Left cardiac atrium (tissue), 4 donors: Measurements from ENCODE around the gene ZNF491. TPM values are rescaled to one million over a fixed set of nuclear protein-coding genes. Genes with fewer than 3 reads are reported as not detected.
"Not testable (repeated sequence)": the region's sequence is repeated elsewhere in the genome, so short reads cannot be mapped to it uniquely, and the experiment has no call there.

Source experiments
- ATAC-seq, 2 donors: fragments of 200-7000 bp; cut with Tn5 transposase; one replicate each; pipeline ENCODE4 v1.9.1; 2020; ENCODE audit warnings: mild to moderate bottlenecking in 2 of 2, moderate library complexity in 2 of 2
- DNase-seq: peaks from one replicate; pipeline ENCODE4 v3.0.0-alpha.2; 2020
- intact Hi-C, 2 donors: fragments of 100-400 bp; cut with DNase I; formaldehyde crosslinking; loops; one replicate each; pipeline versions ENCODE4 v1.14.1 to v1.15.1; 2022 to 2023
- long read RNA-seq: library from polyadenylated mRNA; unstranded; transcript quantifications from one replicate; pipeline ENCODE4 v2.0.0, GENCODE V29; 2021
- total RNA-seq, 2 donors: library from RNA; stranded (reverse); fragmentation: NEBNext Ultra II Directional; extraction: Animal tissue kit (Norgen Biotek cat#: 25700); gene quantifications; one replicate each; pipeline ENCODE4 v1.2.1, GENCODE V29; 2021
- donor health status: DM: no; HTN: yes; CAD: no.
- donor health status: DM: no; HTN: yes; CAD: no; lungs with severe emphysema.
- donor health status: DM: yes; HTN: yes; CAD: no.
- donor health status: Dilated cardiomyopathy.

ZNF491 gene
- total RNA-seq, result 1 to 10 TPM; 1.6 to 2.2 TPM
- long read RNA-seq, result 0 reads

GRCh38 chr19:11798391-11799330, at the start of gene ZNF491:
Gene ZNF491 (plus strand): TSS chr19:11798523. CDS start chr19:11805954, 7,431 bp downstream.
- intact Hi-C loops, result loop anchor here in 1 of 2 donors (5.0 kb wide), 1 partner anchor 344 kb away; the partner anchor contains the start of gene ZNF20
- peak; percentile 99 to 100 for ATAC-seq
- DNase-seq, result peak; percentile 96

GRCh38 chr19:11749751-11750150, 48.6 kb upstream of the ZNF491 start:
- DNase-seq (no peak), ATAC-seq (no peak)
- intact Hi-C loops, result no loop called here

DNA sequence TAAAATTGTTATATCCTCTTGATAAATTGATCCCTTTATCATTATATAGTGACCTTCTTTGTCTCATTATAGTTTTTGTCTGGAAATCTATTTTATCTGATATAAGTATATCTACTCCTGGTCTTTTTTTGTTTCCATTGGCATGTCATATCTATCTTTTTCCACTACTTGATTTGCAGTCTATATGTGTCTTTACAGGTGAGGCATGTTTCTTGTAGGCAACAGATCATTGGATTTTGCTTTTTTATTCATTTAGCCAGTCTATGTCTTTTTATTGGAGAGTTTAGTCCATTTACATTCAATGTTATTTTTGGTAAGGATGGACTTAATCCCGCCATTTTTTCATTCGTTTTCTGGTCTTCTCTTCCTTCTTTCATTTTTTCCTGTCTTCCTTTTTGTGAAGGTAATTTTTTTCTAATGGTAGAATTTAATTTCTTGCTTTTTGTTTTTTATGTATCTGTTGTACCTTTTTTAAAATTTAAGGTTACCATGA, 46.0 kb upstream of the ZNF491 start:
- no peak for ATAC-seq
- intact Hi-C loops, result no loop called here

GRCh38 chr19:11754663-11755062, 43.7 kb upstream of the ZNF491 start:
- DNase-seq (no peak), ATAC-seq (no peak)
- intact Hi-C loops, result no loop called here

More for the DNA sequence above, 46.0 kb upstream of the ZNF491 start:
- no peak for DNase-seq

- DNase-seq, result no peak
- no peak for ATAC-seq
- intact Hi-C loops, result no loop called here
Observed at GRCh38 chr19:11756965-11757364, 41.4 kb upstream of the ZNF491 start.

DNA sequence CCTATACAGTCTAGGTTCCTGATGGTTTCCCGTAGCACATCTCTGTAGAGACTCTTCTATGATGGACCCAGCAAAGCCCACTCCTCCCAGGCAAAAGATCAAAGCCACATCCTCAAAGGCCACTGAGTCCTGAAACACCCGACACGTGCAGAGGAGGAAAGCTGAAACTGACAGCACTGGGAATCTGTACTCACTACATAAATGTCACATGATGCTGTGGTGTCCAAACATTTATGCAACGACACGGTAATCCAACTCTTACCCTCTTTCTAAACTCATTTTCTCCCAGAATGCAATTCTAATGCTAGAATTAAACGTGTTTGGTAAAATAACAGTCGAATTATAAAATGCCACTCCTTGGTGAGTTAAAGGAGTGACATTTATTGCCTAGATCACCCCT, 38.5 kb upstream of the ZNF491 start:
- DNase-seq, result no peak
- intact Hi-C loops, result loop anchor here in 1 of 2 donors (10.0 kb wide), 1 partner anchor 65 kb away; no protein-coding TSS in a partner anchor
- no peak for ATAC-seq

GRCh38 chr19:11763117-11763516, 35.2 kb upstream of the ZNF491 start:
- ATAC-seq (no peak), DNase-seq (no peak)
- intact Hi-C loops, result loop anchor here in 1 of 2 donors (10.0 kb wide), 1 partner anchor 68 kb away; no protein-coding TSS in a partner anchor

GRCh38 chr19:11763611-11764010, 34.7 kb upstream of the ZNF491 start:
- intact Hi-C loops, result loop anchor here in 1 of 2 donors (10.0 kb wide), 1 partner anchor 69 kb away; no protein-coding TSS in a partner anchor
- DNase-seq (no peak), ATAC-seq (no peak)

- intact Hi-C loops, result loop anchor here in 1 of 2 donors (10.0 kb wide), 1 partner anchor 72 kb away; no protein-coding TSS in a partner anchor
- peak; percentile 99 to 100 for ATAC-seq
- DNase-seq, result peak; percentile 98
Observed at GRCh38 chr19:11766597-11767591, 31.4 kb upstream of the ZNF491 start, which contains the start of gene ZNF441. Gene ZNF441 (plus strand): TSS chr19:11767000. CDS start chr19:11767194, 194 bp downstream.

DNA sequence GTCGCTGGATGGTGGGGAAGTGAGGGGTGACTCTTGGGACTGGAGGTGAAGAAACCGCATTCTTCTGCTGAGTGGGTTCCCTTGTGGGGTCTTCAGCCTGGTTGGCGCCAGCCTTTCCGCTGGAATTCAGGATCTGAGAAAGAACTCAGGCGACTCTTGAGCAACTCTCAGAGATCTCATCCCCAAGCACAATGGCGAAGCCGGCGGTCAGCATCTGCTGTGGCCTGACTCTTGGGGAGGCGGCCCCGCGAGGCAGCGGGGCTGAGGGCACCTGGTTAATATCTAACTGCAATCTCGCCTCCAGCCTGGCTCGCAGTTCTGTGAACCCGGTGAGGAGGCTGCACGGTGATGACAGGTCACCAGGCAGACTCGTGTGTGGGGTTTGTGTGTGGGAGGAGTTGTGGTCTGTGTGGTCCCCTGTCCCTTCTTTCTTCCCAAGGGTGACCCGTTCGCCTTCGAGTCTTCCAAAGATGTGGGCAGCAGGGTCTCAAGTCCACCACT, 30.6 kb upstream of the ZNF491 start:
- intact Hi-C loops, result loop anchor here in 1 of 2 donors (10.0 kb wide), 1 partner anchor 73 kb away; no protein-coding TSS in a partner anchor
- DNase-seq, result peak; percentile 31
- peak; percentile 10 to 33 for ATAC-seq

DNA sequence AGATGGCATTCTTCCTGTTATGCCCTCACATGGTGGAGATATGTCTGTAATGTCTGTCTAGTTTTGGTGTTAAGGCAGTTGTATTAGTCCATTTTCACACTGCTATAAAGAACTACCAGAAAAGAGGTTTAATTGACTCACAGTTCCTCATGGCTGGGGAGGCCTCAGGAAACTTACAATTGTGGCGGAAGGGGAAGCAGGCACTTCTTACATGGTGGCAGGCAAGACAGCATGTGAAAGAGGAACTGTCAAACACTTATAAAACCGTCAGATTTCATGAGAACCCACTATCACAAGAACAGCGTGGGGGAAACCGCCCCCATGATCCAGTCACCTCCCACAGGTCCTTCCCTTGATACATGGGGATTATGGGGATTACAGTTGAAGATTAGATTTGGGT, 28.3 kb upstream of the ZNF491 start:
- intact Hi-C loops, result loop anchor here in 1 of 2 donors (10.0 kb wide), 1 partner anchor 75 kb away; no protein-coding TSS in a partner anchor
- ATAC-seq (no peak), DNase-seq (no peak)

DNA sequence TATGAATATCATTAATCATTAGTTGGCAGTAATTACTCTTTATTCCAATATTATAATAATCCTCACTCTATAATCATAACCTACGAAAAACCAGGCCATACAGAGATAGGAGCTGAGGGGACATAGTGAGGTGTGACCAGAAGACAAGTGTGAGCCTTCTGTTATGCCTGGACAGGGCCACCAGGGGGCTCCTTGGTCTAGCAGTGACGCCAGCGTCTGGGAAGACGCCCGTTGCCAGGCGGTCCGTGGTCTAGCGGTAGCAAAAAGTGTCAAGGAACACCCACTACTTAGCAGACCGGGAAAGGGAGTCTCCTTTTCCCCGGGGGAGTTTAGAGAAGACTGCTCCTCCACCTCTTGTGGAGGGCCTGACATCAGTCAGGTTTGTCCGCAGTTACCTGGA, 26.8 kb upstream of the ZNF491 start:
- DNase-seq, result peak; percentile 21
- ATAC-seq, intact Hi-C loops: not testable (repeated sequence)

DNA sequence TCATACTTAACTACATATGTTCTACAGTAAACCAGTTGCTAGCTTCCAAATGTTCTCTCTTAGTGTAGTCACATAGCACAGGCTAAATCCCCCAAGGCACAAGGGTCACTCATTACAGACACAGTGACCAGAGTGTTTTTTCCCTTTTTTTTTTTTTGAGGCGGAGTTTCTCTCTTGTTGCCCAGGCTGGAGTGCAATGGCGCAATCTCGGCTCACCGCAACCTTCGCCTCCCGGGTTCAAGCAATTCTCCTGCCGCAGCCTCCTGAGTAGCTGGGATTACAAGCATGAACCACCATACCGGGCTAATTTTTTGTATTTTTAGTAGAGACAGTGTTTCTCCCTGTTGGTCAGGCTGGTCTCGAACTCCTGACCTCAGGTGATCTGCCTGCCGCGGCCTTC, 21.7 kb upstream of the ZNF491 start:
- ATAC-seq, intact Hi-C loops, DNase-seq: not testable (repeated sequence)

GRCh38 chr19:11780431-11781020, 17.8 kb upstream of the ZNF491 start:
- intact Hi-C loops, result loop anchor here (5.0 to 10.0 kb wide), 2 partner anchors 106 to 108 kb away; no protein-coding TSS in a partner anchor
- no peak for ATAC-seq
- no peak for DNase-seq

DNA sequence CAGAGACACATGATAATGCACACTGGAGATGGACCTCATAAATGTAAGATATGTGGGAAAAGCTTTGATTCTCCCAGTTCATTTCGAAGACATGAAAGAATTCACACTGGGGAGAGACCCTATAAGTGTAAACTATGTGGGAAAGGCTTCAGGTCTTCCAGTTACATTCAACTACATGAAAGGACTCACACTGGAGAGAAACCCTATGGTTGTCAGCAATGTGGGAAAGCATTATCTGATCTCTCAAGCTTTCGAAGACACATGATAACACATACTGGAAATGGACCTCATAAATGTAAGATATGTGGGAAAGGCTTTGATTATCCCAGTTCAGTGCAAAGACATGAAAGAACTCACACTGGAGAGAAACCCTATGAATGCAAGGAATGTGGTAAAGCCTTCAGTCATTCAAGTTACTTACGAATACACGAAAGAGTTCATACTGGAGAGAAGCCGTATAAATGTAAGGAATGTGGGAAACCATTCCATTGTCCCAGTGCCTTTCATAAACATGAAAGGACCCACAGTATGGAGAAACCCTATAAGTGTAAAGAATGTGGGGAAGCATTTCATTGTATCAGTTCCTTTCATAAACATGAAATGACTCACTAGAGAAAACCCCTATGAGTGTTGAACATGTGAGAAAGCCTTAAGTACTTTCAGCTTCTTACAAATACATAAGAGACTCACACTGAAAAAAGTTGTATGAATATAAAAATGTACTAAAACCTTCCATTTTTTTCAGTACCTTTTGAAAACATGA, 16.8 kb upstream of the ZNF491 start:
- ATAC-seq, result no peak
- DNase-seq, result no peak

DNA sequence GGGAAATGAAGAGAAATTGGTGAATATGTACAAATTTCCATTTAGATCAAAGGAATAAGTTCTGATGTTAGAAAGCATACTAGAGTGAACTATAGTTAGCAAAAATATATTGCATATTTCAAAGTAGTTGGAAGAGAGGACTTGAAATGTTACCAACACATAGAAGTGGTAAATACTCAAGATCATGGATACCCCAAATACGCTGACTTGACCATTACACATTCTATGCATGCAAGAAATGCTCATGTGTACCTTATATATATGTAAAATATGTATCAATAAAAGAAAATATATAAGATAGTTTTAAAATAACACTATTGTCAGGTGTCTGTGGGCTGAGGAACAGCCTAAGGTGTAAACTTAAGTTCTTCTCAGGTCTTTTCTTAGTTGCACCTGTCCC, 14.6 kb upstream of the ZNF491 start:
- DNase-seq (no peak), ATAC-seq (no peak)
- intact Hi-C loops, result loop anchor here (5.0 to 10.0 kb wide), 2 partner anchors 109 to 111 kb away; no protein-coding TSS in a partner anchor

More for the DNA sequence above, 16.8 kb upstream of the ZNF491 start:
- intact Hi-C loops, result loop anchor here (5.0 to 10.0 kb wide), 2 partner anchors 107 to 109 kb away; no protein-coding TSS in a partner anchor

DNA sequence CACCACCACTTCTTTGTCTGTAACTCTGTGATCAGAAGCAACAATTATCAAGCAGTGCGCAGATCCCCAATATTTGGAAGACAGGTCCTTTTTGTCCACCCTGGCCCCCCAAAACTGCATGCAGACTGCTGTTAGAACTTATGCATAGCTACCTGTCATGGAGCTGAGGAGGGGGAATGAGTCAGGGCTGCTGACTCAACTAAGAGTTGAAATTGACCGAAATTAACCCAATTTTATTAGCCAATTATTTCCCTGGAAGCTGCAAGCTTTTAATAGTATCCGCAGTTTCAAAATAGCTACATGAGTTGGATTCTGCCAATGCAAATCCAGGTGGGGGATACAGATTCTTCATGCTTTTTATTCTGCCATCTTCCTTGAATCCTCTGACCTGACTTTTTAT, 14.0 kb upstream of the ZNF491 start:
- intact Hi-C loops, result loop anchor here (5.0 to 10.0 kb wide), 2 partner anchors 110 to 112 kb away; no protein-coding TSS in a partner anchor
- ATAC-seq (no peak), DNase-seq (no peak)
